NB4 (cell line): ENCODE results near the gene MBD5.

Experiments used
- MAX ChIP-seq: IDR thresholded peaks from 2 replicates; pipeline ENCODE4 v1.6.1; 2011; ENCODE audit warnings: low read depth, low read length
- POLR2A ChIP-seq: IDR thresholded peaks from 2 replicates; pipeline ENCODE4 v1.6.1; 2011; ENCODE audit warnings: mild to moderate bottlenecking; ENCODE audit not compliant: insufficient read length; ENCODE audit errors: extremely low read depth
- TF ChIP-seq, protein P1 (sequence below): IDR thresholded peaks from one replicate; pipeline ENCODE4 v1.5.1; 2012; ENCODE audit warnings: low read depth, low read length

GRCh38 chr2:148495586-148495985 lies 474.7 kb downstream of the MBD5 start:
- TF ChIP-seq POLR2A = no peak
- TF ChIP-seq, protein P1, sequence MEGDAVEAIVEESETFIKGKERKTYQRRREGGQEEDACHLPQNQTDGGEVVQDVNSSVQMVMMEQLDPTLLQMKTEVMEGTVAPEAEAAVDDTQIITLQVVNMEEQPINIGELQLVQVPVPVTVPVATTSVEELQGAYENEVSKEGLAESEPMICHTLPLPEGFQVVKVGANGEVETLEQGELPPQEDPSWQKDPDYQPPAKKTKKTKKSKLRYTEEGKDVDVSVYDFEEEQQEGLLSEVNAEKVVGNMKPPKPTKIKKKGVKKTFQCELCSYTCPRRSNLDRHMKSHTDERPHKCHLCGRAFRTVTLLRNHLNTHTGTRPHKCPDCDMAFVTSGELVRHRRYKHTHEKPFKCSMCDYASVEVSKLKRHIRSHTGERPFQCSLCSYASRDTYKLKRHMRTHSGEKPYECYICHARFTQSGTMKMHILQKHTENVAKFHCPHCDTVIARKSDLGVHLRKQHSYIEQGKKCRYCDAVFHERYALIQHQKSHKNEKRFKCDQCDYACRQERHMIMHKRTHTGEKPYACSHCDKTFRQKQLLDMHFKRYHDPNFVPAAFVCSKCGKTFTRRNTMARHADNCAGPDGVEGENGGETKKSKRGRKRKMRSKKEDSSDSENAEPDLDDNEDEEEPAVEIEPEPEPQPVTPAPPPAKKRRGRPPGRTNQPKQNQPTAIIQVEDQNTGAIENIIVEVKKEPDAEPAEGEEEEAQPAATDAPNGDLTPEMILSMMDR = no peak
- TF ChIP-seq MAX = no peak
